Esophagus squamous epithelium (tissue), 4 donors: ENCODE measurements around the gene CDC34.

Source experiments
- CTCF ChIP-seq, 6 experiments: fragments of 450-650 bp in 4 of 6; fragments of 200-600 bp in 2 of 6; sonication (generic) in 2 of 6; IDR thresholded peaks; one replicate each; pipeline ENCODE4 v1.5.1; 2016 to 2019; ENCODE audit warnings: antibody characterized with exemption in 6 of 6, mild to moderate bottlenecking in 4 of 6, moderate library complexity in 4 of 6
- POLR2A ChIP-seq, 4 donors: fragments of 450-650 bp; IDR thresholded peaks; one replicate each; pipeline ENCODE4 v1.6.1; 2017; ENCODE audit warnings: antibody characterized with exemption in 4 of 4, mild to moderate bottlenecking in 4 of 4, moderate library complexity in 3 of 4

GRCh38 chr19:532561-533363 is 1.2 kb downstream of the CDC34 start:
- TF ChIP-seq CTCF (IDR thresholded peaks at IDR 0.05): peak in 5 of 6 experiments; percentile 14 to 45 (median 25)
- no peak for TF ChIP-seq POLR2A (IDR thresholded peaks at IDR 0.05)
